BLaER1 (cell line): ENCODE measurements around the gene ZNF30.
"Not testable (repeated sequence)": the region's sequence is repeated elsewhere in the genome, so short reads cannot be mapped to it uniquely, and the experiment has no call there.

Experiments used
- H3K27ac ChIP-seq: shearing (Covaris generic); formaldehyde crosslinking; 2 replicates; pipeline ENCODE4 v1.8.1; 2022
- H3K27me3 ChIP-seq: shearing (Covaris generic); formaldehyde crosslinking; 2 replicates; pipeline ENCODE4 v1.8.1; 2022
- H3K36me3 ChIP-seq: shearing (Covaris generic); formaldehyde crosslinking; 2 replicates; pipeline ENCODE4 v1.8.1; 2022
- H3K4me1 ChIP-seq: shearing (Covaris generic); formaldehyde crosslinking; 2 replicates; pipeline ENCODE4 v1.8.1; 2022
- H3K4me2 ChIP-seq: shearing (Covaris generic); formaldehyde crosslinking; 2 replicates; pipeline ENCODE4 v1.8.1; 2022
- H3K4me3 ChIP-seq: shearing (Covaris generic); formaldehyde crosslinking; 2 replicates; pipeline ENCODE4 v1.8.1; 2022
- H3K9ac ChIP-seq: shearing (Covaris generic); formaldehyde crosslinking; 2 replicates; pipeline ENCODE4 v1.8.1; 2022
- H3K9me3 ChIP-seq: shearing (Covaris generic); formaldehyde crosslinking; 2 replicates; pipeline ENCODE4 v1.8.1; 2022
- H4K20me1 ChIP-seq: shearing (Covaris generic); formaldehyde crosslinking; 2 replicates; pipeline ENCODE4 v1.8.1; 2022
- Cebpa-rat ChIP-seq: shearing (Covaris generic); IDR thresholded peaks from 2 replicates; pipeline ENCODE4 v1.8.1; 2022

The ZNF30 gene

GRCh38 chr19:34985249-34986022 lies 58.7 kb downstream of the ZNF30 start:
- Histone ChIP-seq H3K9me3 (no peaks in the 10 kb centered on the region), H3K36me3 (no peaks in the 10 kb centered on the region), H3K4me3 (no peak overlapping the region), H3K4me2 (peak overlapping the region; percentile 29), H3K27me3 (no peaks in the 10 kb centered on the region), H3K9ac (no peak overlapping the region), H3K27ac (no peak overlapping the region), H3K4me1 (peaks cover 19% of the 10 kb centered on the region), H4K20me1 (no peaks in the 10 kb centered on the region)
- TF ChIP-seq Cebpa-rat, result no peak

- TF ChIP-seq Cebpa-rat, result no peak
- H3K4me2 ChIP-seq, result no peak overlapping the region
- H3K4me3 ChIP-seq, result no peak overlapping the region
- H3K9ac ChIP-seq, result no peak overlapping the region
- H3K36me3 ChIP-seq, result no peaks in the 10 kb centered on the region
- H3K4me1 ChIP-seq, result peaks cover 19% of the 10 kb centered on the region
- H3K27me3 ChIP-seq, result no peaks in the 10 kb centered on the region
- no peak overlapping the region for H3K27ac ChIP-seq
- no peaks in the 10 kb centered on the region for H4K20me1 ChIP-seq
- 0 out of 2 replicates have a peak, but pooled peaks cover 6% of the 10 kb centered on the region for H3K9me3 ChIP-seq
Observed at GRCh38 chr19:34988119-34988518, 61.4 kb downstream of the ZNF30 start.

GRCh38 chr19:34989298-34989697 lies 62.6 kb downstream of the ZNF30 start:
- H3K4me3 ChIP-seq, result no peak overlapping the region
- peaks cover 19% of the 10 kb centered on the region for H3K4me1 ChIP-seq
- H3K9me3 ChIP-seq, result peaks cover 14% of the 10 kb centered on the region
- no peaks in the 10 kb centered on the region for H4K20me1 ChIP-seq
- H3K36me3 ChIP-seq, result no peaks in the 10 kb centered on the region
- H3K27me3 ChIP-seq, result no peaks in the 10 kb centered on the region
- peak overlapping the region; percentile 13; the same call in 1 of the 2 replicates for H3K4me2 ChIP-seq
- TF ChIP-seq Cebpa-rat, result no peak
- H3K9ac ChIP-seq, result no peak overlapping the region
- H3K27ac ChIP-seq, result no peak overlapping the region

- Histone ChIP-seq H3K27ac (no peak overlapping the region), H3K36me3 (peaks cover 5% of the 10 kb centered on the region; the same call in 1 of the 2 replicates), H3K4me2 (no peak overlapping the region), H3K9me3 (peaks cover 28% of the 10 kb centered on the region), H3K4me3 (no peak overlapping the region), H3K27me3 (no peaks in the 10 kb centered on the region), H3K9ac (no peak overlapping the region), H3K4me1 (peaks cover 13% of the 10 kb centered on the region), H4K20me1 (no peaks in the 10 kb centered on the region)
- TF ChIP-seq Cebpa-rat, result no peak
Observed at GRCh38 chr19:34990578-34991192, 64.0 kb downstream of the ZNF30 start.

GRCh38 chr19:34991542-34992333 lies 65.0 kb downstream of the ZNF30 start:
- H4K20me1 ChIP-seq, result no peaks in the 10 kb centered on the region
- peaks cover 32% of the 10 kb centered on the region for H3K9me3 ChIP-seq
- no peak overlapping the region for H3K4me3 ChIP-seq
- no peak overlapping the region for H3K9ac ChIP-seq
- no peaks in the 10 kb centered on the region for H3K27me3 ChIP-seq
- H3K4me1 ChIP-seq, result peaks cover 19% of the 10 kb centered on the region
- no peak overlapping the region for H3K4me2 ChIP-seq
- TF ChIP-seq Cebpa-rat, result no peak
- H3K36me3 ChIP-seq, result peaks cover 5% of the 10 kb centered on the region; the same call in 1 of the 2 replicates
- no peak overlapping the region for H3K27ac ChIP-seq

- not testable (repeated sequence) for H3K36me3 ChIP-seq, H3K27me3 ChIP-seq, H4K20me1 ChIP-seq, H3K4me2 ChIP-seq, H3K4me3 ChIP-seq, H3K27ac ChIP-seq, H3K9ac ChIP-seq
- Histone ChIP-seq H3K4me1 (peaks cover 28% of the 10 kb centered on the region), H3K9me3 (peaks cover 32% of the 10 kb centered on the region)
Observed at GRCh38 chr19:34992582-34992981, 65.9 kb downstream of the ZNF30 start.

GRCh38 chr19:34994286-34994642 lies 67.6 kb downstream of the ZNF30 start:
- Histone ChIP-seq H4K20me1 (no peaks in the 10 kb centered on the region), H3K27ac (no peak overlapping the region), H3K27me3 (no peaks in the 10 kb centered on the region), H3K4me1 (peaks cover 41% of the 10 kb centered on the region), H3K4me3 (no peak overlapping the region), H3K9ac (no peak overlapping the region), H3K4me2 (no peak overlapping the region), H3K36me3 (peaks cover 5% of the 10 kb centered on the region; the same call in 1 of the 2 replicates), H3K9me3 (peaks cover 32% of the 10 kb centered on the region)
- TF ChIP-seq Cebpa-rat, result no peak
